B cell (primary cell): ENCODE data around the gene HMCN1.

ENCODE experiments used
- CTCF ChIP-seq: fragments of 200-600 bp; IDR thresholded peaks from one replicate; pipeline ENCODE4 v1.8.0; 2022; ENCODE audit warnings: antibody characterized with exemption, mild to moderate bottlenecking
- EZH2 ChIP-seq: IDR thresholded peaks from 2 replicates; pipeline ENCODE4 v1.6.1; 2012; ENCODE audit warnings: borderline replicate concordance, low read depth, mild to moderate bottlenecking, moderate library complexity, low read length; ENCODE audit not compliant: insufficient read depth, poor library complexity, severe bottlenecking

- TF ChIP-seq CTCF (no peak), EZH2 (no peak)
Observed at GRCh38 chr1:185921636-185922035, 187.4 kb downstream of the HMCN1 start.
